Lung microvascular endothelial cell (primary cell): ENCODE data around the gene RAPH1. TPM values are rescaled to one million over a fixed set of nuclear protein-coding genes. Genes with fewer than 3 reads are reported as not detected.
"Not testable (repeated sequence)": the region's sequence is repeated elsewhere in the genome, so short reads cannot be mapped to it uniquely, and the experiment has no call there.

Experiments used
- DNase-seq, 2 donors: peaks; one replicate each; pipeline versions ENCODE4 v3.0.0 to v3.0.0-alpha.2; 2010; ENCODE audit warnings: low read depth in 2 of 2
- total RNA-seq: library from RNA; depleted of rRNA; stranded (reverse); fragments of >200 nt; gene quantifications from 2 replicates; pipeline ENCODE4 v1.2.1, GENCODE V29; 2014

The RAPH1 gene
- total RNA-seq, 1 donor from 2014 or later: 17.3 TPM

GRCh38 chr2:203544402-203544801 lies 9.3 kb upstream of the RAPH1 start:
- no peak for DNase-seq

GRCh38 chr2:203543898-203544328 lies 8.8 kb upstream of the RAPH1 start:
- no peak for DNase-seq

- DNase-seq: not testable (repeated sequence)
Observed at GRCh38 chr2:203540598-203540997, 5.5 kb upstream of the RAPH1 start.

- not testable (repeated sequence) for DNase-seq
Observed at GRCh38 chr2:203538237-203538636, 3.1 kb upstream of the RAPH1 start.

GRCh38 chr2:203536586-203536951 lies 1.5 kb upstream of the RAPH1 start:
- DNase-seq: not testable (repeated sequence)

GRCh38 chr2:203535784-203536585 lies 884 bp upstream of the RAPH1 start:
- DNase-seq: peak in 1 of 2 donors; percentile 1

- peak in 1 of 2 donors; percentile 33 for DNase-seq
Observed at GRCh38 chr2:203534621-203535077, 452 bp downstream of the RAPH1 start.

- DNase-seq: peak; percentile 38 to 42
Observed at GRCh38 chr2:203533676-203534591, 1.2 kb downstream of the RAPH1 start.

GRCh38 chr2:203532957-203533658 lies 2.0 kb downstream of the RAPH1 start:
- DNase-seq: peak; percentile 32 to 44

- no peak for DNase-seq
Observed at GRCh38 chr2:203527719-203528118, 7.4 kb downstream of the RAPH1 start.

- not testable (repeated sequence) for DNase-seq
Observed at GRCh38 chr2:203513268-203513667, 21.8 kb downstream of the RAPH1 start.

DNA sequence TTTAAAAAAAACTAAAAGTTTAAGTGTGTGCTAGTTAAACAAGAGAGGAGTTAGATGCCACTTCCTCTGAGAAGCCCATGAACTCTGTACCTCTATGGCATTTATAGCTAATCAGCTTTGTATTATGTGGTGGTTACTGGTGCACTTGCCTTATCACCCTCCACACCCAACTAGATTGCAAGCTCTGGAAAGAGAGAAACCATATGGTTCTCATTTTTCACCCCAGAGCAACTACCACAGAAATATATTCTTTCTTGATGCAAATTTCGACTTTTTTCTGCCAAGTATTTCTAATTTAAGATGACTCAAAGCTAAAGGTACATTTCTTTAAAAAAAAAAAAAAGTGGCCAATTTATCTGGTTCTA lies 24.2 kb downstream of the RAPH1 start:
- DNase-seq: no peak

DNA sequence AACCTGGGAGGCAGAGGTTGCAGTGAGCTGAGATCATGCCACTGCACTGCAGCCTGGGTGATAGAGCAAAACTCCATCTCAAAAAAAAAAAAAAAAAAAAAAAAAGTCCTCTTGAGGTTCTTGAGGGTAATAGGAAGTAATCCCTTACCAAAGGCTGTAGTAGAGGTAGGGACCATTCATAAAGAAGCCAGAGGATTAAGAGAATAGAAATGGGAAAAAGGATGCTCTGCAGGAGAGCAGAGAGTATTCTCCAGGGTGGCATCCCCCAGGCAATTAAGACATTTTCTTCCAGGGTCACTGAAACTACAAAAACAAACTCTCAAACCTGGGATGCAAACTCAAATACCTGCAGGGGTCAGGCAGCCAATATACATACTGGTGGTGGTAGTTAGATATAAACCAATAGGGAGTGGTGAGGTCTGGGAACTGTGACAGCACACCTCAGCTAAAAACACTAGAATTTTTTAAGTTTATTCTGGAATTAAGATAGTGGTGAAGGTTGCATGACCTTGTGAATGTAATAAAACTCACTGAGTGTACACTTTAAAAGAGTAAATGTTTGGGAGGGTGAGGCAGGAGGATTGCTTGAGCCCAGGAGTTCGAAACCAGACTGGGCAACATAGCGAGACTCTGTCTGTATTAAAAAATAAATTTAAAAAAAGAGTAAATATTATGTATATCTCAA lies 24.7 kb downstream of the RAPH1 start:
- no peak for DNase-seq

GRCh38 chr2:203503460-203503859 lies 31.6 kb downstream of the RAPH1 start:
- not testable (repeated sequence) for DNase-seq

GRCh38 chr2:203501873-203502272 lies 33.2 kb downstream of the RAPH1 start:
- no peak for DNase-seq

GRCh38 chr2:203500951-203501350 lies 34.1 kb downstream of the RAPH1 start:
- DNase-seq: peak in 1 of 2 donors; percentile 22

GRCh38 chr2:203500297-203500696 lies 34.8 kb downstream of the RAPH1 start:
- DNase-seq: no peak

DNA sequence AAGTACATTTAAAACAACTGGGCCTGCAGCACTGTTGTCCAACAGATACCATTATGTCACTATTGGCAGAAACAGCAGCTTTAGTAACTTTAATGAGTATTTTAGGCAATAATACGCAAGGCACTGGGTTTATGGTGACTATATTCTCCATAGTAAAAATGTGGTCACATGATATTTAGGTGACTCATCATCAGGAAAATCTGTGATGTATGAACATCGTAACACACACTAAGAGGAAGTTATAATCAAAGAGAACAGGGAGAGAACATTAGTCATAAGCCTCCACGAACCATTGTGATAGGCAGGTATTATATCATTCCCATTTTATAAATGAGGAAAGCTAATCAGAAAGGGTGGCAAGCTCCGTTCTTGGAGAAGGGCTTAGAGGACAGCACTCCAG lies 36.9 kb downstream of the RAPH1 start:
- peak; percentile 78 to 80 for DNase-seq

DNA sequence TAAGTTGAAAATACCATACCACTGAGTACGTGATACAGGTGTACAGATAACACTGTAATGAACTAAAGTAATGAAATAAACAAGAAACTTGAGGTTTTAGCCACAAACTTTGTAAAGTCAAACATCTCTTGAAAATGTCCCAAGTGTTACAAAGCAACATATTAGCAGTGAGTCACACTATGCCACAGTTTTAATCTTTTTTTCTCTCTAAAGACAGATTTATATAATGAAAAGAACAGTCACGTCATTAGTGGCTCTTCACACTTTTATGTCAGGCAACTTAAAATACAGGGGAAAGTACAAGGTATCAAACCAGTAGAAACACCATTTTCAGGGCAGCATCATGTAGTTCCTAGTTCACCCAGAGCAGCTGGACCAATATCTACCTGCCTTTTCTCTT lies 42.1 kb downstream of the RAPH1 start:
- DNase-seq: no peak

DNA sequence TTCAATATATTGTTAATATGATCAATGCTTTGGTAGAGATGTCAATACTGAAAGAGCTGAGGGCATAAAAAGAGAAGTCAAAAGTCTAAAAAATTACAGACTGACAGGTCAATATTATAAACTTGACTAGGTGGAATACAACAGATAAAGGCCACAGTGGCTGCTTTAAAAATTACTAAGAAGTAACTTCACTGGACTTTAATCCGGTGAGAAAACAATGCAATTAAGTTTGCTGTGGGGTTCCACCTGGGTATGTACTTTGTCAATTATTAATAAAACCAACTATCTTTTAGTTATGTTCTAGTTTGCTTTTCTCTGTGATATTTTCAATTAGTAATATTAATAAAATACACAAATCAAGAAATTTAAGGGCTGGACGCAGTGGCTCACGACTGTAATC lies 44.7 kb downstream of the RAPH1 start:
- no peak for DNase-seq

DNA sequence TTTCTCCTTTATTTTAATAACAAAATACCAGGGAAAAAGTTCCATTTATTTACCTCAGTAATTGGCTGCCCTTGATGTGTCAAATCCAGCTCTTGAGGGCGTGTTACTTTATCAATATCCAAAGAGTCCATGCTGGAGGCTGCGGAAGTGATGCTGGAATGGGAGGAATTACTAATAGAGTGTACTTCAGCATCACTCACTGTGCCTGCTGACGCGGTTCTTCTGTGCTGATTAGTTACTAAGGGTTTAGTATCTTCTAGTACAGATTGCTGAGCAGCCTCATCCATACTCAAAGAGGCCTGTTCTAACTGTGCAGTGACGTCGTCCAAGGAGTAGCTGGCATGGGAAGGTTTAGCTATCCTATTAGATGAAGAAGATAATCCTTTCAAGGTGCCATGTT lies 45.6 kb downstream of the RAPH1 start:
- no peak for DNase-seq
